ENCODE results near the gene FBN3. TPM values are rescaled to one million over a fixed set of nuclear protein-coding genes. Genes with fewer than 3 reads are reported as not detected.

Gene FBN3
- total RNA-seq, 1 donor from 2014 or later, result not detected

DNA sequence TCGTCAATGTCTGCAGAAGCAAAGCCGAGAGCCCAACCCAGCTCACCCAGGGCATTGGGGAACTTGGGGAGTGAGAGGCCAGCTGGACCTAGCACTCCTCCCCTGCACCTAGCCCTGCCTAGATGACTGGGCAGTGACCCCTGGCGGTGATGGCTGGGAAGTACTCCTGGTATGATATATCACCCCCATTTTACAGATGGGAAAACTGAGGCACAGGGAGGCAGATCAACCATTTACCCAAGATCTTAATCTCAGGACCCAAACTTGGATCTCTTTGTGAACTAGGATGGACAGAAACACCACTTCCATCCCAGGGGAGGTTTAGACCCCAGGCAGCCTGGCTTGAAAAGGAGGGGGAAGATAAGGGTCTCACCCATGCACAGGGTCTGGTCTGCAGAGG lies 53.3 kb downstream of the FBN3 start:
- Histone ChIP-seq H3K27me3 (no peaks in the 10 kb centered on the region), H3K9me3 (peaks cover 24 to 31% of the 10 kb centered on the region in 2 donors), H3K4me3 (no peak overlapping the region), H3K4me1 (no peaks in the 10 kb centered on the region), H3K27ac (no peak overlapping the region), H3K36me3 (no peaks in the 10 kb centered on the region)
- intact Hi-C loops (cut with DNase I), result no loop called here
- DNase-seq (ENCODE audit: low spot score in 2 of 2), result no peak
- TF ChIP-seq, protein P1, sequence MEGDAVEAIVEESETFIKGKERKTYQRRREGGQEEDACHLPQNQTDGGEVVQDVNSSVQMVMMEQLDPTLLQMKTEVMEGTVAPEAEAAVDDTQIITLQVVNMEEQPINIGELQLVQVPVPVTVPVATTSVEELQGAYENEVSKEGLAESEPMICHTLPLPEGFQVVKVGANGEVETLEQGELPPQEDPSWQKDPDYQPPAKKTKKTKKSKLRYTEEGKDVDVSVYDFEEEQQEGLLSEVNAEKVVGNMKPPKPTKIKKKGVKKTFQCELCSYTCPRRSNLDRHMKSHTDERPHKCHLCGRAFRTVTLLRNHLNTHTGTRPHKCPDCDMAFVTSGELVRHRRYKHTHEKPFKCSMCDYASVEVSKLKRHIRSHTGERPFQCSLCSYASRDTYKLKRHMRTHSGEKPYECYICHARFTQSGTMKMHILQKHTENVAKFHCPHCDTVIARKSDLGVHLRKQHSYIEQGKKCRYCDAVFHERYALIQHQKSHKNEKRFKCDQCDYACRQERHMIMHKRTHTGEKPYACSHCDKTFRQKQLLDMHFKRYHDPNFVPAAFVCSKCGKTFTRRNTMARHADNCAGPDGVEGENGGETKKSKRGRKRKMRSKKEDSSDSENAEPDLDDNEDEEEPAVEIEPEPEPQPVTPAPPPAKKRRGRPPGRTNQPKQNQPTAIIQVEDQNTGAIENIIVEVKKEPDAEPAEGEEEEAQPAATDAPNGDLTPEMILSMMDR (IDR thresholded peaks at IDR 0.05), result no peak

- no peaks in the 10 kb centered on the region for H3K36me3 ChIP-seq
- H3K4me3 ChIP-seq, result no peak overlapping the region
- no peaks in the 10 kb centered on the region for H3K27me3 ChIP-seq
- no peaks in the 10 kb centered on the region for H3K4me1 ChIP-seq
- no peak overlapping the region for H3K27ac ChIP-seq
- intact Hi-C loops (cut with DNase I), result no loop called here
- H3K9me3 ChIP-seq, result peaks cover 24 to 31% of the 10 kb centered on the region in 2 donors
- TF ChIP-seq, protein P1 (IDR thresholded peaks at IDR 0.05), result no peak
- no peak for DNase-seq (ENCODE audit: low spot score in 2 of 2)
These were observed 54.0 kb downstream of the FBN3 start for GRCh38 chr19:8095354-8095886.

GRCh38 chr19:8094336-8094735 lies 55.1 kb downstream of the FBN3 start:
- H3K27ac ChIP-seq, result no peak overlapping the region
- H3K9me3 ChIP-seq, result peaks cover 24 to 31% of the 10 kb centered on the region in 2 donors
- TF ChIP-seq, protein P1 (IDR thresholded peaks at IDR 0.05), result no peak
- DNase-seq (ENCODE audit: low spot score in 2 of 2), result no peak
- no peaks in the 10 kb centered on the region for H3K4me1 ChIP-seq
- H3K27me3 ChIP-seq, result no peaks in the 10 kb centered on the region
- no peaks in the 10 kb centered on the region for H3K36me3 ChIP-seq
- intact Hi-C loops (cut with DNase I), result no loop called here
- H3K4me3 ChIP-seq, result no peak overlapping the region

- DNase-seq (ENCODE audit: low spot score in 2 of 2), result no peak
- Histone ChIP-seq H3K4me1 (no peaks in the 10 kb centered on the region), H3K27ac (no peak overlapping the region), H3K4me3 (no peak overlapping the region), H3K9me3 (peaks cover 24 to 31% of the 10 kb centered on the region in 2 donors), H3K36me3 (no peaks in the 10 kb centered on the region), H3K27me3 (no peaks in the 10 kb centered on the region)
- intact Hi-C loops (cut with DNase I), result no loop called here
- TF ChIP-seq, protein P1 (IDR thresholded peaks at IDR 0.05), result no peak
These were observed 55.7 kb downstream of the FBN3 start for GRCh38 chr19:8093740-8094139.

GRCh38 chr19:8090950-8091349 lies 58.4 kb downstream of the FBN3 start:
- intact Hi-C loops (cut with DNase I), result no loop called here
- Histone ChIP-seq H3K4me1 (no peaks in the 10 kb centered on the region), H3K9me3 (peaks cover 16 to 23% of the 10 kb centered on the region in 2 donors), H3K27me3 (no peaks in the 10 kb centered on the region), H3K27ac (no peak overlapping the region), H3K4me3 (no peak overlapping the region), H3K36me3 (no peaks in the 10 kb centered on the region)
- TF ChIP-seq, protein P1 (IDR thresholded peaks at IDR 0.05), result no peak
- no peak for DNase-seq (ENCODE audit: low spot score in 2 of 2)
